NCI-H2081 (cell line): ENCODE data around the gene MROH7.
A peak's percentile ranks its signal among the peaks of the same experiment; 100 is the strongest.

Source experiments
- DNase-seq, 2 experiments: peaks; one replicate each; lab custom pipeline; 2025; lab: John Stamatoyannopoulos, UW

Gene MROH7

DNA sequence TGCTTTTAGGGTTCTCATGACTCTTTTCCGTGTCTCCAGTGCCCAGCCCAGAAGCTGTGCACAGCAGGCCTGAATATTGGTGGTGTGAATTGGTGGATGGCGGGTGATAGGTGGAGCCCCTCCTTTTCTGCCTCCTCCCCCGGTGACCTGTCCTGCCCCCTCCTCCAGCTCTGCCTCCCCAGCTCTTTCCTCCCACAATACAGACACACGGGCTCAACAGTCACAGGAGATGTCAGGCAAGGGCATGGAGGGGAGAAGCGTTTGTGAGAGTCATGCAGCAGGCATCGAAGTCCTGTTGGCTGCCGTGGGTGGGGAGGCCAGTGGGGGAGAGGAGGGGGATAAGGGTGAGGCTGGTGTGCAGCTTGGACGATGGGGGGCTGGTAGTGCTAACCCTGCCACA, 56.8 kb downstream of the MROH7 start:
- no peak for DNase-seq

DNA sequence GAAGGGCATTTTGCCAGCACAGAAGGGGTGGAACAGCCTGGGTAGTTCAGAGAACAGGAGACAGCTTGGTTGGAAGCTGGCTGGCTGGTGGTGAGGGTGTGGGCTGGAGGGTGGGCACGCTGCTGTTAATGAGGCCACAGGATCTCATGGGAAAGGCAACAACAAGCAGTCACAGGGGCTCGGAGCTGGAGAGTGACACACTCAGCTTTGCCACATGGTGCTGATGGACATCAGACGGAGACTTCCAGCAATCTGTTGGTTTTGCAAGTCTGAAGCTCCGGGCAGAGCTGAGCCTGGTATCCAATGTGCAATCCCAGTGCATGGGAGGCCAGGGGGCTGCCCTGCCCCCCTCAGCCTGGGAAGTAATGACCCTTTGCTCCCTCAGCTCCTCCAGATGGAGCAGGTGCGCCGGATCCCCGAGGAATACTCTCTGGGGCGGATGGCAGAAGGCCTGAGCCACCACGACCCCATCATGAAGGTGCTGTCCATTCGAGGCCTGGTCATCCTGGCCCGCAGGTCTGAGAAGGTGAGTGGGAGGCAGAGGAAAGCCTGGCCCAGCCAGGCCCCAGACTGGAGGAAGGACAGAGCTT, 58.4 kb downstream of the MROH7 start:
- no peak for DNase-seq

DNA sequence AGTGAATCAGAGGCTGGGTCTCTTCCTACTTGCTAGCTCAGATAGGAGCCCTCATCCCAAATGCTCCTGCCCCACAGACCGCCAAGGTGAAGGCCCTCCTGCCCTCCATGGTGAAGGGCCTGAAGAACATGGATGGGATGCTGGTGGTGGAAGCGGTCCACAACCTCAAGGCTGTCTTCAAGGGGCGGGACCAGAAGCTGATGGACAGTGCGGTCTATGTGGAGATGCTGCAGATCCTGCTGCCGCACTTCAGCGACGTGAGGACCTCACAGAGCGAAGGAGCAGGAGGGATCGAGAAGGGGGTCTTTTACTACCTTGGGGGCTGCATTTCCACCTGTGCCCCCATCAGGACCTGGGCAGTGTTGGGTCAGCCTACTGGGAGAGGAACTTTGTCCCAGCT, 59.5 kb downstream of the MROH7 start:
- DNase-seq: no peak

DNA sequence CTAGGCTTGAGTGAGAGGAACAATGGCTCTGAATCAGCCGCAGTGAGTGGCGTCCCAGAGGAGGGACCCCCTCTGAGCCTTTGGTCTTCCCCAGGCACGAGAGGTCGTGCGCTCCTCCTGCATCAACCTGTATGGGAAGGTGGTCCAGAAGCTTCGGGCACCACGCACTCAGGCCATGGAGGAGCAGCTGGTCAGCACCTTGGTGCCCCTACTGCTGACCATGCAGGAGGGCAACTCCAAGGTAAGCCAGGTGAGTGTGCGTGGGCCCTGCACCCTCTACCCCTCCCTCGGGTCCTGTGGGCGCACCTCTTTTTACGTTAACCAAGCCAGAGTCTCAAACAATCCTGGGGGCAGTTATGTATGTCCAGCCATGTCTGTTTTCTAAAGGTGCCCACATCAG, 60.4 kb downstream of the MROH7 start:
- no peak for DNase-seq

DNA sequence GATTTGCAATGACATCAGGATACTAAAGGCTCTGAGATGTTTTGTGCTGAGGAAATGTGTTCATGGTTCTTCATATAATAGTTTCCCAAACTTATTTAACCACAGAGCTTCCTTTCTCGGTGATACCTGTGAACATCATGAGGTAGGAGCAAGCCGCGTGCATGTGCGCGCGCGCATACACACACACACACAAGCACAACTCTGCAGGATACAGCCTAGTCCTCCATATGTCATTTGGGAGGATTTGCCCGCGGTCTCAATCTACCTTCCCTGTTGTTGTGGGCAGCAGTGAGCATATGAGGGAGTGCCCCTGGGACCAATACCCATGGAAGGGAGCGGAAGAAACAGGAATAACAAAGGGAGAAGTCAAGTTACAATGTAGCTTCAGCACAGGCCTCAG, 61.9 kb downstream of the MROH7 start:
- no peak for DNase-seq

DNA sequence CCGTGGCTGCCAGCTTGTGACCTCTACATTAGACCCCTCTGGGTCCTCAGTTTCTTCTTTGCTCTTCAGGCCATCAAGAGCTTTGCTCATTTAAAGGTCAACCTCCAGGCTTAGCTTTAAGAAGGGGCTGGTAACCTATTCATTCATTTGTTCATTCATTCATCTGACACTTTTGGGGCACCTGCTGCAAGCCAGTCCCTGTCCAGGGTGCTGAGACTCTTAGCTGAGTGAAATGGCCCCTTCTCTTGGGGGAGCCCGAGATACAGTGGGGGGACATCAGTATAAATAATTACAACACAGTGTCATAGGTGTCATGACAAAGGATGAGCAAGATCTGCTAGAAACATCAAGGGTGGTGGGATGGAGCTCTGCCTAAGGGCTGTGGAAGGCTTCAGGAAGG, 63.6 kb downstream of the MROH7 start:
- DNase-seq: no peak

DNA sequence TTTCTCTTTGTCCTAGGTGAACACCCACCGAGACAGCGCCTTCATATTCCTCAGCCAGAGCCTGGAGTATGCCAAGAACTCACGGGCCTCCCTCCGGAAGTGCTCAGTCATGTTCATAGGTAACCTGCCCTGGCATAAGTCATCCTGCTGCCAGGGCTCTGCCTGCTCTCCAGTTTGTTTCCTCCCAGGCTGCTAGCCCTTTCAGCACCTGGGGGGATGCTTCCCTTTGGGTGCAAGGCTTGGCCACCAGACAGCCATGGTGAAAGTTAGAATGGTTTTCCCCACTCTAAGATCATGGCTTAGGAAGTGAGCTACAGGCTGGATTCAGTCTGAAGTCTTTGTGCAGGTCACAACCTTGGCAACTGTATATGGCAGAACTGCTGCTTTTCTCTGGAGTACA, 64.8 kb downstream of the MROH7 start:
- no peak for DNase-seq

DNA sequence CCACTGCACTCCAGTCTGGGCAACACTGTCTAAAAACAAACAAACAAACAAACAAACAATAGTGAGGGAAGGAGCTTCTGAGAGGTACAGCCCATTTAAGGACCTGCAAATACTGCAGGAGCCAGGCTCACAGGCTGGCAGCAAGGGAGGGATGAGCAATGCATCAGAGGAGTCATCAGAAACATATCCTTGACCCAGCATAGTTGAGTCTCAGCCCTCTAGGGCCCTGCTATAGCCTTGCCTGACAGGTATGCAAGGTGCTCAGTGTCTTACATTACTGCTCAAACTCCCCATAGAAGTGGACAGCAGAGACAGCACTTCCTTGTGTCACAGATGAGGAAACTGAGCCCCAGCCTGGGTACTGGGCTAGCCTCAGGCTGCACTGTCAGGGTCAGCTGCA, 66.8 kb downstream of the MROH7 start:
- no peak for DNase-seq

DNA sequence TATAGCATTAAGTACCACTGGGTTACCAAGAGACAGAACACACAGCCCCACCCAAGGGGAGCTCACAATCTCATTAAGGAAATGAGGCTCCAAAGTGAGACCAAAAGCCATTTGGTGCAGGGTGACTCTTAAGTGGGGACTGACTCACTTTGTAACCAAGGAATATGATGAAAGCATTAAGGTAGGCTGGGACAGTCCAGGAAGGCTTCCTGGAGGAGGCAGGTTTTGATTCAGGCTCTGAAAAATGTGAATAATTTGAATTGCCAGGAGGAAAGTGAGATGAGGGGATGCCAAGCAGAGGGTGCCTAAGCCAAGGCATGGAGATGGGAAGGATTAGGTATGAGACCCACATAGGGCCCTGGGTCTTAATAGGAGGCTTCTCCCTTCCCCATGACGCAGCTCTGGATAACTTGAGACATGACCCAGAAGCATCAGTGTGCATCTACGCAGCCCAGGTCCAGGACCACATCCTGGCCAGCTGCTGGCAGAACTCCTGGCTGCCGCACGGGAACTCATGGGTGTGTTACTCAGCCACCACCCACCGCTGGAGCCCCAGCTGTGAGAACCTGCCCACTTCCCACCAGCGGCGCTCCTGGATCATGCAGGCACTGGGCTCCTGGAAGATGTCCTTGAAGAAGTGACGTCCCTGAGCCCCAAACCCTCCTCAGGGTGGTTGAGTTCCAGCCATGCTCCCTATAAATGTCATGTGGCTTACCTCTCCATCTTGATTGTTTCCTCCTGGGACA, 68.1 kb downstream of the MROH7 start:
- DNase-seq: no peak

DNA sequence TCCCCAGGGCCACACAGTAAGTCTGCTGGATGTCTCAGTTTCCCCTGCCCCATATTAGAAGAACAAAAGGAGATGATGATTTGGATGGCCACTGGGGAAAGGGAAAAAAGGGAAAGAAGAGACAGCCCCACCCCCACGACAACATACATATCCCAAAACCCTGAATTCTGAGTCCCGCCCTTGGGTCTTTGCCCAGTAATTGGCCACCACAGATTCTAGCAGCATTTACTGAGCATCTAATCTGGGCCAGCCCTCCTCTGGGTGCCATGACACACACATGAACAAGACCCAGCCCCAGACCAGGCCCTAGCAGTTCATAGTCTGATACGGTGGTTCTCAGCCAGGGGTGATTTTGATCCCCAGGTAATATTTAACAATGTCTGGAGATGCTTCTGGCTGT, 68.8 kb downstream of the MROH7 start:
- no peak for DNase-seq

DNA sequence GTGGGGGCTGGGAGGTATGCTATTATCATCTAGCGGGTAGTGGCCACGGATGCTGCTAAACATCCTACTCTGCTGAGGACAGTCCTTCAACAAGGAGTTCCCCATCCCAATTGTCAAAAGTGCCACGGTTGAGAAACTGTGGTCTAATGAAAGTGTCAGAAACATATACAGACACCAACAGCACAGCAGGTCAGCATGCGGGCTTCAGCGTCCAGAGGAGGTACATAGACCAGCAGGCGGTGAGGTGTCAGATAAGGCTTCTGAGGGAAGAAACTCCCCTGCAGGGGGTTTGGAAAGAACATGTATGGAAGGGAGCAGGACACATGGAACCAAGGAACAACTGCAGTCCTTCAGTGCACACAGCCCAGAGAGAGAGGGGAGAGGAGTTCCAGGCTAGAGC, 69.3 kb downstream of the MROH7 start:
- no peak for DNase-seq

DNA sequence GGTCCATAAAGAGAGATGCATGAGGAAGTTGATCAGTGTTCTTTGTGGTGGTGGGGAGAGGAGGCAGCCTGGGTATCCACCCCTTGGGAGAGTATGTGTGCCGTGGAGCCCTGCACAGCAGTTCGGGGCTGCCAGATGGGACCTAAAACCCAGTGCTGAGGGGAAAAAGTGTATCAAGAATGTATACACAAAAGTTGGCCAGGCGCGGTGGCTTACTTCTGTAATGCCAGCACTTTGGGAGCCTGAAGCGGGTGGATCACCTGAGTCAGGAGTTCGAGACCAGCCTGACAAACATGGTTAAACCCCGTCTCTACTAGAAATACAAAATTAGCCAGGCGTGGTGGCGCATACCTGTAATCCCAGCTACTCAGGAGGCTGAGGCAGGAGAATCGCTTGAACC, 70.0 kb downstream of the MROH7 start:
- no peak for DNase-seq

DNA sequence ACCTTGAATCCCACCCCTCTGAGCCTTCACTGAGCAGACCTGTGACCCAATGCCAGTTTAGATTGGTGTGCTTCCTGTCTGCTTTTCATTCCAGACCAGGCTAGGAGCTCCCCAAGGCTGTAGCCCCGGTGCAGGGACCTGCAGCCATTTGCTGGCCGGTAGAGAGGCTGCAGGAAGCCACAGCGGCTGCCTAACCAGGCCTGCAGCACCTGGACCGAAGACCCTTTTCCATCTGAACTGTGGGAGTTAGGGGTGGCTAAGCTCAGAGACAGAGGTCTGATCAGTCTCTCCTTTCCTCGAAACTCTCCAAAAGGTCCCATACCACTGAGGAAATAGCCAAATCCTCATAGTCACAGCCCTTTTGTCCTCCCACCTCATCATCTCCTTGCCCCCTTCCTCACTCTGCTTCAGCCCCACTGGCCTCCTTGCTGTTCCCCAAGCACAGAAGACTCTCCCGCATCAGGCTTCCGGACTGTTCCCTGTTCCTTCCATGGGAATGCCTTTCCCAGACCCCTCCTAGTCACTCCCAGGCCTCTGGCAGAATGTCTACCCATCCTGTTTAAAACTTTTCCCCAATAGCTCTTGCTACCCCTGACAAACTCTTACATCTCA, 73.4 kb downstream of the MROH7 start:
- no peak for DNase-seq

DNA sequence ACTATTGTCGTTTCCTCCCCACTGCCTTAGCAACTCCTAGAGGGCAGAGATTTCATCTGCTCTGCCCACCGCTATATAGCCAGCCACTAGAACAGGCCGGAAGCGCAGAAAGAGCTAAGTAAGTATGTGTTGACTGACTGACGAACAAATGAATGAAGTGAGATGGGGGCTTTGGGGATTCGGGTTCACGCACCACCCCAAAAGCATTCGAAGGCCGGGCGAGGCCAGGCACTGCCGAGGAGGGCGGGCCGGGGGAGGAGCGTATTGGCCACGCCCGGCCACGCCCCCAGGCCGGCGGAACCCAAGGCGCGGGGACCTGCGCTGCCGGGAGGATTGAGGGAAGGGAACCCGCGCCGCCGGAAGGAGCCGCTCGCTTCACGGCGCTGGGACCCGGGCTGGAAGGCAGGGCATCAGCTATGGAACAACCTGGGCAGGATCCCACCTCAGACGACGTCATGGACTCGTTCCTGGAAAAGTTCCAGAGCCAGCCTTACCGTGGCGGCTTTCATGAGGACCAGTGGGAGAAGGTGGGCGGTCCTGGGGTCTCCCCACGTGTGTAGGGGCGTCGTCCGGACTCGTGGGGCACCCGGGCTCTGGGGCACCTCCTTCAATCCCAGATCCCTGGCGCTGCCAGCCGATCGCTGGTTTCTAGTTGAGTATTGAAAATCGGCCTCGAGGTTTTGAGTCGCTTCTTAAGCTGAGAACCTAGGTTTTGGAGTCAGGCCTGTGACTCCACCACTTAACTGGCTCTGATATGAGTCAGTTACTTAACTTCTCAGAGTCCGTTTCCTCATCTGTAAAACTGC, 74.1 kb downstream of the MROH7 start, which contains the start of gene TTC4:
Gene TTC4 (plus strand): TSS at position 369 of the 806 bp plus-strand sequence. CDS start 48 bp downstream, at position 417.
- peak; percentile 82 to 85 for DNase-seq

DNA sequence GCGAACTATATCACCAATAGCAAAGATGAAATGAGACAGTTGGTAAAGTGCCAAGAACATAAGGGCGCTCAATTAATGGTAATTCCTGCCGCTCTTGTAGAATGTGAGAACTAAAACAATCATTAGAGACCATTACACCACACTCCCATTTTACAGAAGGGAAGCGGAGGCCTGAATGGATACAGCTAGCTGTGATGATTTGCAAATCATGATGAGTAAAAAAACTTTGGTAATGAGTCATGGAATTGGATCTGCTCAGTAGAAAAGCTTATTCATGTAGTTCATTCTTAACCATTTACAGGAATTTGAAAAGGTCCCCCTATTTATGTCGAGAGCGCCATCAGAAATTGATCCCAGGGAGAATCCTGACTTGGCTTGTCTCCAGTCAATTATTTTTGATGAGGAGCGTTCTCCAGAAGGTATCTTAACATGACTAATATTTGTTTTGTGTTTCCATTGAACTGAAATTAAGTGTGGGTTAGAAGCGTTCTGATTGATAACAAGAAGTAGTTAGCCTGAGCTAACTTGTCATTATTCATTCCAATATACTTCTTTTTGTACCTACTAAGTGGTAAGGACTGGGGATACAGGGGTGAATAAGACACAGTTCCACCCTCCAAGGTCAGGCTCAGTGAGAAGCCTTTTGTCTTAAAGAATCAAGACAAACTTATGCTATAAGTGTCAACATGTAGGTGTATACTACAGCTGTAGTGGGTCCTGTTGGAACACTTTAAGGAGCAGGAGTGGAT, 74.9 kb downstream of the MROH7 start:
- DNase-seq: no peak

DNA sequence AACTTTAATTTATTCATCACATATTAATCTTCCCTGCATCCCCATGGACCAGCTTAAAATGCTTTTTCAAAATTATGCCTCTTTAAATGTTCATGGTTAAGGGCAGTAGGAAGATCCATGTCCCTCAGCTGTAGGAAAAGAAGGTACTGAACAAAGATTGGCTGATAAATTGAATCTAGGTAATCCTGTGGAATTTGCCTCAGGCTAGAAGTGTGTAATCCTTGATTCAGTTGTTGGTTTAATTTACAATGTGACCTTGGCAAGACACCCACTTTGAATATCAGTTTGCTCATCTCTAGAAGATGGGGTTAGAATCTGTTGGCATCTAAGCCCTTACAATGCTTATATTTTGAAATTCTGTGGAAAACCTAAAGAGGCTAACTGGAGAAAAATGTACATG, 80.1 kb downstream of the MROH7 start:
- DNase-seq: no peak

DNA sequence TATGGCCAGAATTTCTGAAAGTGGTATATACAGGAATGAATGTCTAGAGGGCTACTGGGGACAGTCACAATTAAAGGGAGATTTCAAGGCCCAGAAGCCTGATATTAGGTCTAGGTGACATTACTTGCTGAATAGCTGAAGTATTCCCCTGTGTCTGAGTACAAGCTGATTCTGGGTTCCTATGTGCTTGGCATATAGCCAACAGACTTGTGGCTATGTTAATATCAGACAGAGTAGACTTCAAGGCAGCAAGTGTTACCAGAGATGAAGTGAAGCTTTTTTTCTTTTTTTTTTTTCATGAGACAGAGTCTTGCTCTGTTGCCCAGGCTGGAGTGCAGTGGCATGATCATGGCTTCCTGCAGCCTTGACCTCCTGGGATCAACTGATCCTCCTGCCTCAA, 82.4 kb downstream of the MROH7 start:
- no peak for DNase-seq

DNA sequence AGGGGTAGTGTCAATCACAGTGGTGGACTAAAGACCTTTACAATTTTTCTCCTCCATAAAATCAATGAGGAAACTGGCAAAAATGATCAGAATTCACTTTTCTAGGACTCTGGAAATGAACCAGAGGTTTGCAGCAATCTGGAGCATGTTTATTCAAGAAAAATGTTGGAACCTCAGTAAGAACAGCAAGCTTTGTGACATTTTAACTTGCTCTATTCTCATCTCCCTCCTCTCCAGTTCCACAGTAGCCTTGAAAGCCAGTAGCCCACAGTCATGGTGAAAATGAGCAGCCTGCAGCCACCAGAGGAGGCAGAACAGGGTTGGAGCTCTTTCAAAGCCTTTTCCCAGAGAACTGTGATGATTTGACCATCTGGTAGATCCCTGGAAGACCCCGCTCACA, 83.2 kb downstream of the MROH7 start:
- no peak for DNase-seq

DNA sequence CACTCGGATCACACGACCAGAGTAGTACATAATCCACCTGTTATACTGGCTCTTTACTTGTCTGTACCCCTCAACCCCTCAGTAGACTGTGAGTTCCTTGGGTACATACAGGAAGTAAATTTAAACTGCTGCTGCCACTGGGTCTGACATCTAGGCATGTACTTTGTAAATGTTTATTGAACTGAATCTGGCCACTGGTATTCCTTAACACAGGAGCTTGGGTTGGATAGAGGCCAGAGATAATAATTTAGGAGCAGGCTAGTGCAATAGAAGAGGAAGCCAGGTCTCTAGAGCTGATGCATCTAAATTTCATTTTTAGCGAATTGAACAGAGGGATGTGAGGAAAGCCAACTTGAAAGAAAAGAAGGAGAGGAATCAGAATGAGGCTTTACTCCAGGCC, 86.4 kb downstream of the MROH7 start:
- DNase-seq: no peak

DNA sequence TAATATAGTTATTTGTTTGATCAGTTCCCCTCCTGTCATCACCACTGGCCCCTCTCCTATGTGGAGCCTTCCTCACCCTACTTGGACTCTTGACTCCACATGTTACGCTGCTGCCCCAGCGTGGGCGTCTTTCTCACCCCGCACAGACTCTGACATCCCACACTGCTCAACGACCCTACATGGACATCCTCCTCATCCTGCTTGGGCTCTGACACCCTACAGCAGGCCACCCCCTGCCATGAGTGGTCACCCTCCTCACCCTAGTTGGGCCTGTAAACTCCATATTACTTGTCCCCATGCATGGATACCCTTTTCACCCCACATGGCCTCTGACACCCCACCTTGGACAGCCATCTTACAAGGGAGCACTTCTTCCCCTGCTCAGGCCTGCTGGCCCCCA, 95.1 kb downstream of the MROH7 start:
- no peak for DNase-seq

DNA sequence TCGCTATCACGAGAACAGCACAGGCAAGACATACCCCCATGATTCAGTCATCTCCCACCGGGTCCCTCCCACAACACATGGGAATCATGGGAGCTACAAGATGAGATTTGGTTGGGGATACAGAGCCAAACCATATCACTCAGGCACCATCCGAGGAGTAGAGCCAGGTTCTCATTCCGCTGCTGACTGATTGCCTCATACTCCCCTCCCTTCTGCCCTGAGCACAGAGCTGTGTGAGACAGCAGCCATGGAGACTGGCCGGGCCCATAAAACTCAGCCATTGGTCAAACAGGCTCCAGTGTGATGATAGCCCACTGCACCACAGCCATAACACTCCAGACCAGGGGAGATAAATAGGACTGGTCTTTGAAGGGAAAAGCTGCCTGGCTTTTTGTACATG, 96.7 kb downstream of the MROH7 start:
- DNase-seq: no peak

DNA sequence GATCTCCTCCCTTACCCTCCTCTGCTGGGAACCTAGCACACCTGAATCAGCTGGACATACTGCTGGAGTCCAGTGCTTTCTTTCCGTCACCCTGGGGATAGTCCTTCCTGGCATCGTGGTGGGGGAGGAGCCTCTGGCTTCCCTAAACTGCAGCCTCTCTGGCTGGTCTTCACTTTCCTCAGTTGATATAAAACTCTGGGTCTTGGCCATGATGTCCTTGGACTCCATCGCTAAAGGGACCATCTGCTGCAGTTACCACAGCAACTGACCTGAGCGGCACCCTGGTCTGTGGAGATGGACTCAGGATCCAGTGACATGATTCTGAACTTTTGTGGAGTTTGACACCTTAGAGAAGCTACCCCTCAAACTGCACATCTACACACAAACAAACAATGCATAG, 99.9 kb downstream of the MROH7 start:
- DNase-seq: no peak
